HEK293 (cell line): ENCODE results near the gene DIS3L2.
"Not testable (repeated sequence)": the region's sequence is repeated elsewhere in the genome, so short reads cannot be mapped to it uniquely, and the experiment has no call there.

Experiments used
- CTCF ChIA-PET: fragments of 350-600 bp; formaldehyde crosslinking; extraction: SDS; loops from one replicate; lab custom pipeline; 2021; ENCODE audit warnings: antibody characterized with exemption; lab: Yijun Ruan, JAX
- POLR2A ChIA-PET: fragments of 300-600 bp; formaldehyde crosslinking; extraction: SDS; loops from one replicate; lab custom pipeline; 2020; ENCODE audit warnings: antibody characterized with exemption, inconsistent platforms; lab: Yijun Ruan, JAX
- H3K27ac ChIP-seq: fragments of 200-500 bp; sonication (Bioruptor generic); 2 replicates; pipeline ENCODE4 v1.5.1; 2014; ENCODE audit warnings: low read depth, low read length, control low read depth, inconsistent platforms; ENCODE audit errors: extremely low read depth
- H3K36me3 ChIP-seq, 2 experiments: fragments of 200-500 bp in 1 of 2; sonication (Bioruptor generic) in 1 of 2; 1 replicate in 1 of 2; 2 replicates in 1 of 2; pipeline ENCODE4 v1.5.1; 2014 to 2017; ENCODE audit warnings: inconsistent platforms in 2 of 2, low read length in 2 of 2; ENCODE audit not compliant: control insufficient read depth in 2 of 2, insufficient read depth in 1 of 2
- H3K4me1 ChIP-seq: fragments of 200-500 bp; sonication (Bioruptor generic); 2 replicates; pipeline ENCODE4 v1.5.1; 2014; ENCODE audit warnings: mild to moderate bottlenecking, low read length, inconsistent platforms; ENCODE audit not compliant: control insufficient read depth, insufficient read depth
- H3K4me3 ChIP-seq: 2 replicates; pipeline ENCODE4 v1.5.1; 2011; ENCODE audit warnings: low read depth, mild to moderate bottlenecking, control low read depth, low read length, moderate library complexity
- H3K9me3 ChIP-seq: fragments of 200-500 bp; sonication (Bioruptor generic); 2 replicates; pipeline ENCODE4 v1.5.1; 2014; ENCODE audit warnings: low read depth, low read length, inconsistent platforms; ENCODE audit not compliant: control insufficient read depth, insufficient read depth
- KLF9 ChIP-seq: fragments of 450-650 bp; formaldehyde crosslinking; IDR thresholded peaks from 2 replicates; pipeline ENCODE4 v1.5.1; 2016; ENCODE audit warnings: missing biosample characterization, missing genetic modification characterization, low read depth
- YY2 ChIP-seq: fragments of 450-650 bp; formaldehyde crosslinking; IDR thresholded peaks from 2 replicates; pipeline ENCODE4 v1.5.1; 2016; ENCODE audit warnings: missing biosample characterization, missing genetic modification characterization
- ZEB2 ChIP-seq: fragments of 450-650 bp; formaldehyde crosslinking; IDR thresholded peaks from 2 replicates; pipeline ENCODE4 v1.5.1; 2016; ENCODE audit warnings: missing biosample characterization, missing genetic modification characterization
- ZIC2 ChIP-seq: fragments of 450-650 bp; formaldehyde crosslinking; IDR thresholded peaks from 2 replicates; pipeline ENCODE4 v1.5.1; 2016; ENCODE audit warnings: missing biosample characterization, missing genetic modification characterization
- ZNF324 ChIP-seq: fragments of 450-650 bp; formaldehyde crosslinking; IDR thresholded peaks from 2 replicates; pipeline ENCODE4 v1.5.1; 2016; ENCODE audit warnings: missing biosample characterization, missing genetic modification characterization
- ZNF48 ChIP-seq: fragments of 450-650 bp; formaldehyde crosslinking; IDR thresholded peaks from 2 replicates; pipeline ENCODE4 v1.5.1; 2016; ENCODE audit warnings: missing biosample characterization, missing genetic modification characterization
- ZNF521 ChIP-seq: fragments of 450-650 bp; formaldehyde crosslinking; IDR thresholded peaks from 2 replicates; pipeline ENCODE4 v1.5.1; 2017; ENCODE audit warnings: missing biosample characterization, mild to moderate bottlenecking, missing genetic modification characterization
- ZNF768 ChIP-seq: fragments of 450-650 bp; formaldehyde crosslinking; IDR thresholded peaks from 2 replicates; pipeline ENCODE4 v1.5.1; 2018; ENCODE audit warnings: missing biosample characterization, mild to moderate bottlenecking, missing genetic modification characterization
- ZNF792 ChIP-seq: fragments of 450-650 bp; formaldehyde crosslinking; IDR thresholded peaks from 2 replicates; pipeline ENCODE4 v1.5.1; 2016; ENCODE audit warnings: missing biosample characterization, missing genetic modification characterization
- ZSCAN16 ChIP-seq: fragments of 450-650 bp; formaldehyde crosslinking; IDR thresholded peaks from 2 replicates; pipeline ENCODE4 v1.5.1; 2016; ENCODE audit warnings: missing biosample characterization, missing genetic modification characterization
- TF ChIP-seq, protein P1 (sequence below): fragments of 450-650 bp; IDR thresholded peaks from 2 replicates; pipeline ENCODE4 v1.5.1; 2018; ENCODE audit warnings: missing biosample characterization, mild to moderate bottlenecking, missing genetic modification characterization
- TF ChIP-seq, protein P2 (sequence below): fragments of 450-650 bp; formaldehyde crosslinking; IDR thresholded peaks from 2 replicates; pipeline ENCODE4 v1.5.1; 2016; ENCODE audit warnings: missing biosample characterization, missing genetic modification characterization
- TF ChIP-seq, protein P3 (sequence below): fragments of 450-650 bp; formaldehyde crosslinking; IDR thresholded peaks from 2 replicates; pipeline ENCODE4 v1.5.1; 2016; ENCODE audit warnings: missing biosample characterization, missing genetic modification characterization, low read depth
- TF ChIP-seq, protein P4 (sequence below): fragments of 450-650 bp; formaldehyde crosslinking; IDR thresholded peaks from 2 replicates; pipeline ENCODE4 v1.5.1; 2016; ENCODE audit warnings: missing biosample characterization, missing genetic modification characterization
- TF ChIP-seq, protein P5 (sequence below): fragments of 450-650 bp; formaldehyde crosslinking; IDR thresholded peaks from 2 replicates; pipeline ENCODE4 v1.5.1; 2017; ENCODE audit warnings: missing biosample characterization, mild to moderate bottlenecking, missing genetic modification characterization, moderate library complexity
- TF ChIP-seq, protein P6 (sequence below): fragments of 450-650 bp; IDR thresholded peaks from 2 replicates; pipeline ENCODE4 v1.5.1; 2018; ENCODE audit warnings: missing biosample characterization, missing genetic modification characterization
- TF ChIP-seq, protein P7 (sequence below): fragments of 450-650 bp; formaldehyde crosslinking; optimal IDR thresholded peaks from 2 replicates; pipeline ENCODE3; 2016; ENCODE audit warnings: missing biosample characterization, mild to moderate bottlenecking, missing genetic modification characterization

DIS3L2 gene

DNA sequence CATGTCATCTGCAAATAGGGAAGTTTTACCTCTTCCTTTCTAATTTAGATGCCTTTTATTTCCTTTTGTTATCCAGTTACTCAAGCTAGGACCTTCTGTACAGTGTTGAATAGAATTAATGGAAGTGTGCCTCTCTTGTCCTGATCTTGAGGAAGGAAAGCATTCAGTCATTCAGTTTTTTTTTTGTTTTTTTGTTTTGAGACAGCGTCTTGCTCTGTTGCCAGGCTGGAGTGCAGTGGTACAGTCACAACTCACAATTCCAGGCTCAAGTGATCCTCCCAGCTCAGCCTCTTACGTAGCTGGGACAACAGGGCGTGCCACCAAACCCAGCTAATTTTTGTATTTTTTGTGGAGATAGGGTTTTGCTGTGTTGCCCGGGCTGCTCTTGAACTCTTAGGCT, 213.1 kb downstream of the DIS3L2 start:
- Histone ChIP-seq H3K36me3 (no peaks in the 10 kb centered on the region), H3K4me3 (no peak overlapping the region)
- CTCF ChIA-PET: interaction anchor here (0.7 to 1.0 kb wide), 2 partner anchors 32 to 187 kb away, joined by 3 read pairs; no protein-coding TSS in a partner anchor
- TF ChIP-seq YY2 (no peak), ZNF792 (tag by site-specific recombination) (no peak), ZNF521 (tag by site-specific recombination) (no peak), ZNF324 (no peak)
- TF ChIP-seq, protein P1, sequence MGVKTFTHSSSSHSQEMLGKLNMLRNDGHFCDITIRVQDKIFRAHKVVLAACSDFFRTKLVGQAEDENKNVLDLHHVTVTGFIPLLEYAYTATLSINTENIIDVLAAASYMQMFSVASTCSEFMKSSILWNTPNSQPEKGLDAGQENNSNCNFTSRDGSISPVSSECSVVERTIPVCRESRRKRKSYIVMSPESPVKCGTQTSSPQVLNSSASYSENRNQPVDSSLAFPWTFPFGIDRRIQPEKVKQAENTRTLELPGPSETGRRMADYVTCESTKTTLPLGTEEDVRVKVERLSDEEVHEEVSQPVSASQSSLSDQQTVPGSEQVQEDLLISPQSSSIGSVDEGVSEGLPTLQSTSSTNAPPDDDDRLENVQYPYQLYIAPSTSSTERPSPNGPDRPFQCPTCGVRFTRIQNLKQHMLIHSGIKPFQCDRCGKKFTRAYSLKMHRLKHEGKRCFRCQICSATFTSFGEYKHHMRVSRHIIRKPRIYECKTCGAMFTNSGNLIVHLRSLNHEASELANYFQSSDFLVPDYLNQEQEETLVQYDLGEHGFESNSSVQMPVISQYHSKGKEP (tag by site-specific recombination): no peak
- TF ChIP-seq, protein P2, sequence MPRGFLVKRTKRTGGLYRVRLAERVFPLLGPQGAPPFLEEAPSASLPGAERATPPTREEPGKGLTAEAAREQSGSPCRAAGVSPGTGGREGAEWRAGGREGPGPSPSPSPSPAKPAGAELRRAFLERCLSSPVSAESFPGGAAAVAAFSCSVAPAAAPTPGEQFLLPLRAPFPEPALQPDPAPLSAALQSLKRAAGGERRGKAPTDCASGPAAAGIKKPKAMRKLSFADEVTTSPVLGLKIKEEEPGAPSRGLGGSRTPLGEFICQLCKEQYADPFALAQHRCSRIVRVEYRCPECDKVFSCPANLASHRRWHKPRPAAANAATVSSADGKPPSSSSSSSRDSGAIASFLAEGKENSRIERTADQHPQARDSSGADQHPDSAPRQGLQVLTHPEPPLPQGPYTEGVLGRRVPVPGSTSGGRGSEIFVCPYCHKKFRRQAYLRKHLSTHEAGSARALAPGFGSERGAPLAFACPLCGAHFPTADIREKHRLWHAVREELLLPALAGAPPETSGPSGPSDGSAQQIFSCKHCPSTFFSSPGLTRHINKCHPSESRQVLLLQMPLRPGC (tag by site-specific recombination): no peak
- TF ChIP-seq, protein P3, sequence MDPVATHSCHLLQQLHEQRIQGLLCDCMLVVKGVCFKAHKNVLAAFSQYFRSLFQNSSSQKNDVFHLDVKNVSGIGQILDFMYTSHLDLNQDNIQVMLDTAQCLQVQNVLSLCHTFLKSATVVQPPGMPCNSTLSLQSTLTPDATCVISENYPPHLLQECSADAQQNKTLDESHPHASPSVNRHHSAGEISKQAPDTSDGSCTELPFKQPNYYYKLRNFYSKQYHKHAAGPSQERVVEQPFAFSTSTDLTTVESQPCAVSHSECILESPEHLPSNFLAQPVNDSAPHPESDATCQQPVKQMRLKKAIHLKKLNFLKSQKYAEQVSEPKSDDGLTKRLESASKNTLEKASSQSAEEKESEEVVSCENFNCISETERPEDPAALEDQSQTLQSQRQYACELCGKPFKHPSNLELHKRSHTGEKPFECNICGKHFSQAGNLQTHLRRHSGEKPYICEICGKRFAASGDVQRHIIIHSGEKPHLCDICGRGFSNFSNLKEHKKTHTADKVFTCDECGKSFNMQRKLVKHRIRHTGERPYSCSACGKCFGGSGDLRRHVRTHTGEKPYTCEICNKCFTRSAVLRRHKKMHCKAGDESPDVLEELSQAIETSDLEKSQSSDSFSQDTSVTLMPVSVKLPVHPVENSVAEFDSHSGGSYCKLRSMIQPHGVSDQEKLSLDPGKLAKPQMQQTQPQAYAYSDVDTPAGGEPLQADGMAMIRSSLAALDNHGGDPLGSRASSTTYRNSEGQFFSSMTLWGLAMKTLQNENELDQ (tag by site-specific recombination): no peak
- TF ChIP-seq, protein P4, sequence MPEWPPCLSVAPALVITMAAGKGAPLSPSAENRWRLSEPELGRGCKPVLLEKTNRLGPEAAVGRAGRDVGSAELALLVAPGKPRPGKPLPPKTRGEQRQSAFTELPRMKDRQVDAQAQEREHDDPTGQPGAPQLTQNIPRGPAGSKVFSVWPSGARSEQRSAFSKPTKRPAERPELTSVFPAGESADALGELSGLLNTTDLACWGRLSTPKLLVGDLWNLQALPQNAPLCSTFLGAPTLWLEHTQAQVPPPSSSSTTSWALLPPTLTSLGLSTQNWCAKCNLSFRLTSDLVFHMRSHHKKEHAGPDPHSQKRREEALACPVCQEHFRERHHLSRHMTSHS (tag by site-specific recombination): no peak
- TF ChIP-seq, all 188 proteins: peak for 0
- POLR2A ChIA-PET: no interaction called here
- no peaks in the 10 kb centered on the region for H3K9me3 ChIP-seq
- no peaks in the 10 kb centered on the region for H3K4me1 ChIP-seq
- no peak overlapping the region for H3K27ac ChIP-seq

DNA sequence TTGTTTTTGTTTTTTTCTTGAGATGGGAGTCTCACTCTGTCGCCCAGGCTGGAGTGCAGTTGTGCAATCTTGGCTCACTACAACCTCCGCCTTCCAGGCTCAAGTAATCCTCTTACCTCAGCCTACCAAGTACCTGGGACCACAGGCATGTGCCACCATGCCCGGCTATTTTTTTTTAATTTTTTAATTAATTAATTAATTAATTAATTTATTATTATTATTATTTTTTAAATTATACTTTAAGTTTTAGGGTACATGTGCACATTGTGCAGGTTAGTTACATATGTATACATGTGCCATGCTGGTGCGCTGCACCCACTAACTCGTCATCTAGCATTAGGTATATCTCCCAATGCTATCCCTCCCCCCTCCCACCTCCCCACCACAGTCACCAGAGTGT, 215.1 kb downstream of the DIS3L2 start:
- POLR2A ChIA-PET: not testable (repeated sequence)

DNA sequence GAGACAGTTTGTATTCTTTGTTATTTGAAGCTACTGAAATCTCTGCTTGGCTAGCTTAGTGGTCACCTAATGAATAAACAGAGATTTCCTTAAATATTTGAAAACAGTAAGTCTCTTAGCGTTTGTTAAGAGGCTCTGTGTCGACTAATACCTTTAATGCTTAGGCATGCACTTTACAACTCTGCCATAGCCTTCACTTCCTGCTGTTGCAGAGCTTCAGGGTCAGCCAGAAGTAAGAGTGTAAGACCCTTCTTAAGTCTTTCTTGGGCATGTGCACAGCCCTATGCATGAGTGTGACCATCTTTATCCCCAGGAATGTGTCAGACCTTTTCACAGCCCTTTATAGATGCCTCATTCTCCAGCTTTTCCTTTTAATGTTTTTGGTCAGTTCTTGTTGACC, 221.8 kb downstream of the DIS3L2 start:
- ChIA-PET POLR2A (no interaction called here), CTCF (interaction anchor here (0.5 to 0.9 kb wide), 2 partner anchors 142 to 213 kb away, joined by 3 read pairs; no protein-coding TSS in a partner anchor)
- H3K4me1 ChIP-seq: no peaks in the 10 kb centered on the region
- no peaks in the 10 kb centered on the region for H3K9me3 ChIP-seq
- no peak overlapping the region for H3K4me3 ChIP-seq
- H3K36me3 ChIP-seq: no peaks in the 10 kb centered on the region
- no peak overlapping the region for H3K27ac ChIP-seq
- TF ChIP-seq ZNF48 (tag by site-specific recombination): no peak
- TF ChIP-seq, protein P5, sequence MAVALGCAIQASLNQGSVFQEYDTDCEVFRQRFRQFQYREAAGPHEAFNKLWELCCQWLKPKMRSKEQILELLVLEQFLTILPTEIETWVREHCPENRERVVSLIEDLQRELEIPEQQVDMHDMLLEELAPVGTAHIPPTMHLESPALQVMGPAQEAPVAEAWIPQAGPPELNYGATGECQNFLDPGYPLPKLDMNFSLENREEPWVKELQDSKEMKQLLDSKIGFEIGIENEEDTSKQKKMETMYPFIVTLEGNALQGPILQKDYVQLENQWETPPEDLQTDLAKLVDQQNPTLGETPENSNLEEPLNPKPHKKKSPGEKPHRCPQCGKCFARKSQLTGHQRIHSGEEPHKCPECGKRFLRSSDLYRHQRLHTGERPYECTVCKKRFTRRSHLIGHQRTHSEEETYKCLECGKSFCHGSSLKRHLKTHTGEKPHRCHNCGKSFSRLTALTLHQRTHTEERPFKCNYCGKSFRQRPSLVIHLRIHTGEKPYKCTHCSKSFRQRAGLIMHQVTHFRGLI (tag by site-specific recombination): no peak
- no peak for TF ChIP-seq KLF9
- TF ChIP-seq, protein P6, sequence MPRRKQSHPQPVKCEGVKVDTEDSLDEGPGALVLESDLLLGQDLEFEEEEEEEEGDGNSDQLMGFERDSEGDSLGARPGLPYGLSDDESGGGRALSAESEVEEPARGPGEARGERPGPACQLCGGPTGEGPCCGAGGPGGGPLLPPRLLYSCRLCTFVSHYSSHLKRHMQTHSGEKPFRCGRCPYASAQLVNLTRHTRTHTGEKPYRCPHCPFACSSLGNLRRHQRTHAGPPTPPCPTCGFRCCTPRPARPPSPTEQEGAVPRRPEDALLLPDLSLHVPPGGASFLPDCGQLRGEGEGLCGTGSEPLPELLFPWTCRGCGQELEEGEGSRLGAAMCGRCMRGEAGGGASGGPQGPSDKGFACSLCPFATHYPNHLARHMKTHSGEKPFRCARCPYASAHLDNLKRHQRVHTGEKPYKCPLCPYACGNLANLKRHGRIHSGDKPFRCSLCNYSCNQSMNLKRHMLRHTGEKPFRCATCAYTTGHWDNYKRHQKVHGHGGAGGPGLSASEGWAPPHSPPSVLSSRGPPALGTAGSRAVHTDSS (tag by site-specific recombination): no peak
- TF ChIP-seq ZNF768: no peak
- no peak for TF ChIP-seq ZIC2 (tag by site-specific recombination)
- TF ChIP-seq ZEB2 (tag by site-specific recombination): no peak
- TF ChIP-seq ZSCAN16: no peak
- TF ChIP-seq, protein P7, sequence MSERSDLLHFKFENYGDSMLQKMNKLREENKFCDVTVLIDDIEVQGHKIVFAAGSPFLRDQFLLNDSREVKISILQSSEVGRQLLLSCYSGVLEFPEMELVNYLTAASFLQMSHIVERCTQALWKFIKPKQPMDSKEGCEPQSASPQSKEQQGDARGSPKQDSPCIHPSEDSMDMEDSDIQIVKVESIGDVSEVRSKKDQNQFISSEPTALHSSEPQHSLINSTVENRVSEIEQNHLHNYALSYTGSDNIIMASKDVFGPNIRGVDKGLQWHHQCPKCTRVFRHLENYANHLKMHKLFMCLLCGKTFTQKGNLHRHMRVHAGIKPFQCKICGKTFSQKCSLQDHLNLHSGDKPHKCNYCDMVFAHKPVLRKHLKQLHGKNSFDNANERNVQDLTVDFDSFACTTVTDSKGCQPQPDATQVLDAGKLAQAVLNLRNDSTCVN: no peak

More for the DNA sequence above, 215.1 kb downstream of the DIS3L2 start:
- CTCF ChIA-PET: interaction anchor here (0.8 kb wide), 1 partner anchor 152 kb away, joined by 4 read pairs; no protein-coding TSS in a partner anchor
- not testable (repeated sequence) for H3K4me3 ChIP-seq, H3K9me3 ChIP-seq, H3K4me1 ChIP-seq, H3K36me3 ChIP-seq, H3K27ac ChIP-seq
